HepG2 (cell line): ENCODE measurements around the gene C19orf44. TPM values are rescaled to one million over a fixed set of nuclear protein-coding genes. Genes with fewer than 3 reads are reported as not detected.

Experiments
- AGO2 ChIP-seq: fragments of 200-400 bp; formaldehyde crosslinking; optimal IDR thresholded peaks from 2 replicates; pipeline ENCODE3; 2017; ENCODE audit warnings: mild to moderate bottlenecking, low read depth, low read length, moderate library complexity
- FOSL2 ChIP-seq: sonication (generic); formaldehyde crosslinking; IDR thresholded peaks from 2 replicates; pipeline ENCODE4 v1.4.0; 2020; ENCODE audit warnings: missing genetic modification reagents
- FOXO4 ChIP-seq: sonication (generic); formaldehyde crosslinking; conservative IDR thresholded peaks from 2 replicates; pipeline ENCODE4 v1.8.1; 2023; ENCODE audit warnings: missing genetic modification reagents
- GMEB2 ChIP-seq: IDR thresholded peaks from 2 replicates; pipeline ENCODE4 v1.6.1; 2016; ENCODE audit warnings: missing biosample characterization, missing genetic modification reagents, low read depth
- KLF12 ChIP-seq: sonication (generic); formaldehyde crosslinking; IDR thresholded peaks from 2 replicates; pipeline ENCODE4 v1.4.0; 2020; ENCODE audit warnings: missing genetic modification reagents, borderline replicate concordance
- KMT2A ChIP-seq: sonication (generic); formaldehyde crosslinking; IDR thresholded peaks from 2 replicates; pipeline ENCODE4 v1.4.0; 2020; ENCODE audit warnings: missing genetic modification reagents
- MTF1 ChIP-seq: sonication (generic); formaldehyde crosslinking; IDR thresholded peaks from 2 replicates; pipeline ENCODE4 v1.5.0; 2020; ENCODE audit warnings: missing genetic modification reagents
- POGK ChIP-seq: sonication (generic); formaldehyde crosslinking; conservative IDR thresholded peaks from 2 replicates; pipeline ENCODE4 v1.8.0; 2022; ENCODE audit warnings: mild to moderate bottlenecking, moderate library complexity, missing genetic modification reagents
- PRDM10 ChIP-seq: sonication (generic); formaldehyde crosslinking; IDR thresholded peaks from 2 replicates; pipeline ENCODE4 v1.4.0; 2020; ENCODE audit warnings: low read depth, missing genetic modification reagents
- RFXAP ChIP-seq: sonication (generic); formaldehyde crosslinking; IDR thresholded peaks from 2 replicates; pipeline ENCODE4 v1.4.0; 2020; ENCODE audit warnings: missing genetic modification reagents, borderline replicate concordance
- SMAD1 ChIP-seq: sonication (generic); formaldehyde crosslinking; IDR thresholded peaks from 2 replicates; pipeline ENCODE4 v1.4.0; 2020; ENCODE audit warnings: missing genetic modification reagents, low read depth, mild to moderate bottlenecking, borderline replicate concordance
- SP2 ChIP-seq: sonication (generic); formaldehyde crosslinking; IDR thresholded peaks from 2 replicates; pipeline ENCODE4 v1.5.1; 2020; ENCODE audit warnings: mild to moderate bottlenecking, missing genetic modification reagents
- ZNF225 ChIP-seq: sonication (generic); formaldehyde crosslinking; IDR thresholded peaks from 2 replicates; pipeline ENCODE4 v1.4.0; 2020; ENCODE audit warnings: mild to moderate bottlenecking, missing genetic modification reagents
- ZNF441 ChIP-seq: sonication (generic); formaldehyde crosslinking; IDR thresholded peaks from 2 replicates; pipeline ENCODE4 v1.7.0; 2021; ENCODE audit warnings: missing genetic modification reagents, borderline replicate concordance
- ZNF580 ChIP-seq: IDR thresholded peaks from 2 replicates; pipeline ENCODE4 v1.6.1; 2016; ENCODE audit warnings: low read depth, borderline replicate concordance
- ZNF639 ChIP-seq: conservative IDR thresholded peaks from 2 replicates; pipeline ENCODE4 v1.6.1; 2018; ENCODE audit warnings: missing genetic modification reagents
- ZNF768 ChIP-seq: sonication (generic); formaldehyde crosslinking; IDR thresholded peaks from 2 replicates; pipeline ENCODE4 v1.4.0; 2020; ENCODE audit warnings: missing genetic modification reagents
- ZNF891 ChIP-seq: sonication (generic); formaldehyde crosslinking; IDR thresholded peaks from 2 replicates; pipeline ENCODE4 v1.5.0; 2020; ENCODE audit warnings: mild to moderate bottlenecking, missing genetic modification reagents
- polyA plus RNA-seq, 8 experiments: library from polyadenylated mRNA; depleted of rRNA in 3 of 8; stranded (reverse) in 7 of 8; unstranded in 1 of 8; fragments of >200 nt; fragmentation: Illumina TruSeq in 4 of 8; extraction: Trizol in 4 of 8; gene quantifications; 2 replicates each; pipeline versions ENCODE4 v1.2.1 to v1.2.3, GENCODE V29; 2011 to 2016; ENCODE audit warnings: low read depth in 4 of 8, missing spikeins in 1 of 8, mixed read lengths in 1 of 8; ENCODE audit not compliant: insufficient read depth in 1 of 8
- total RNA-seq, 5 experiments: library from RNA; depleted of rRNA; stranded (reverse); fragments of >200 nt; fragmentation: Illumina TruSeq; extraction: Trizol; gene quantifications; 2 replicates each; pipeline ENCODE4 v1.2.3, GENCODE V29; 2016; ENCODE audit warnings: low read depth in 1 of 5

The C19orf44 gene
- total and polyA plus RNA-seq, 2 of the 13 experiments (the other 11 are each of a cell fraction or from before 2014, with no cell fraction given), result 3.2 to 4.3 TPM

- 0 out of 2 replicates have a peak, but pooled peaks have one; percentile 42 for TF ChIP-seq ZNF225 (CRISPR knock-in tag)
- 0 out of 2 replicates have a peak, but pooled peaks have one; percentile 19 for TF ChIP-seq ZNF891 (CRISPR knock-in tag)
- peak; percentile 23 for TF ChIP-seq AGO2
- no peak for TF ChIP-seq ZNF441 (CRISPR knock-in tag)
- 0 out of 2 replicates have a peak, but pooled peaks have one; percentile 26 for TF ChIP-seq MTF1 (CRISPR knock-in tag)
- peak; percentile 56; the same call in 1 of the 2 replicates for TF ChIP-seq KMT2A (CRISPR knock-in tag)
- TF ChIP-seq GMEB2 (CRISPR knock-in tag), result no peak
- TF ChIP-seq ZNF580 (CRISPR knock-in tag), result no peak
- peak; percentile 34; the same call in 1 of the 2 replicates for TF ChIP-seq RFXAP
- TF ChIP-seq KLF12, result no peak
- TF ChIP-seq FOXO4, result no peak
- TF ChIP-seq SP2 (CRISPR knock-in tag), result no peak
- TF ChIP-seq ZNF639 (CRISPR knock-in tag), result no peak
- 0 out of 2 replicates have a peak, but pooled peaks have one; percentile 26 for TF ChIP-seq POGK (CRISPR knock-in tag)
- no peak for TF ChIP-seq PRDM10 (CRISPR knock-in tag)
- TF ChIP-seq FOSL2 (CRISPR knock-in tag), result no peak
- TF ChIP-seq ZNF768 (CRISPR knock-in tag), result peak; percentile 26; the same call in 1 of the 2 replicates
- no peak for TF ChIP-seq SMAD1 (CRISPR knock-in tag)
Measured at GRCh38 chr19:16470911-16471811, 25.0 kb upstream of the C19orf44 start (continued).
